H9 (cell line): ENCODE results near the gene GRIK3. TPM values are rescaled to one million over a fixed set of nuclear protein-coding genes. Genes with fewer than 3 reads are reported as not detected.

Source experiments
- DNase-seq: peaks from one replicate; pipeline ENCODE4 v3.0.0-alpha.2; 2017
- H2AFZ ChIP-seq: one replicate; pipeline ENCODE4 v1.6.1; 2013; ENCODE audit warnings: mild to moderate bottlenecking, low read length, control low read depth, moderate library complexity
- H2AK5ac ChIP-seq: 2 replicates; pipeline ENCODE4 v1.6.1; 2013; ENCODE audit warnings: low read length, control low read depth, mixed read lengths; ENCODE audit not compliant: insufficient read length
- H2BK120ac ChIP-seq: one replicate; pipeline ENCODE4 v1.6.1; 2013; ENCODE audit warnings: low read depth, mild to moderate bottlenecking, low read length, control low read depth, inconsistent platforms; ENCODE audit not compliant: poor library complexity, severe bottlenecking
- H2BK12ac ChIP-seq: 2 replicates; pipeline ENCODE4 v1.6.1; 2013; ENCODE audit warnings: low read length, control low read depth, mixed read lengths, low read depth; ENCODE audit not compliant: insufficient read length
- H2BK15ac ChIP-seq: 2 replicates; pipeline ENCODE4 v1.6.1; 2013; ENCODE audit warnings: low read depth, low read length, control low read depth
- H2BK20ac ChIP-seq: one replicate; pipeline ENCODE4 v1.6.1; 2013; ENCODE audit warnings: low read depth, mild to moderate bottlenecking, low read length, control low read depth, inconsistent platforms; ENCODE audit not compliant: poor library complexity, severe bottlenecking
- H2BK5ac ChIP-seq: 2 replicates; pipeline ENCODE4 v1.6.1; 2013; ENCODE audit warnings: low read length, control low read depth, mixed read lengths; ENCODE audit not compliant: insufficient read length
- H3K14ac ChIP-seq: 2 replicates; pipeline ENCODE4 v1.6.1; 2013; ENCODE audit warnings: low read length, control low read depth; ENCODE audit not compliant: insufficient read depth
- H3K18ac ChIP-seq: 2 replicates; pipeline ENCODE4 v1.6.1; 2013; ENCODE audit warnings: low read depth, mild to moderate bottlenecking, mixed read lengths, low read length, control low read depth; ENCODE audit not compliant: insufficient read length
- H3K23ac ChIP-seq: 2 replicates; pipeline ENCODE4 v1.6.1; 2013; ENCODE audit warnings: low read length, control low read depth, mixed read lengths, low read depth; ENCODE audit not compliant: insufficient read length
- H3K23me2 ChIP-seq: 2 replicates; pipeline ENCODE4 v1.6.1; 2013; ENCODE audit warnings: low read depth, mild to moderate bottlenecking, mixed read lengths, low read length, control low read depth; ENCODE audit not compliant: insufficient read length, poor library complexity, severe bottlenecking
- H3K27ac ChIP-seq: 2 replicates; pipeline ENCODE4 v1.5.1; 2013; ENCODE audit warnings: low read length, control low read depth, mixed read lengths, low read depth; ENCODE audit not compliant: insufficient read length
- H3K27me3 ChIP-seq: 2 replicates; pipeline ENCODE4 v1.6.1; 2013; ENCODE audit warnings: low read length, control low read depth, inconsistent platforms; ENCODE audit not compliant: insufficient read depth
- H3K4ac ChIP-seq: 2 replicates; pipeline ENCODE4 v1.6.1; 2013; ENCODE audit warnings: low read depth, mild to moderate bottlenecking, control low read depth, inconsistent platforms, low read length, moderate library complexity
- H3K4me1 ChIP-seq: 2 replicates; pipeline ENCODE4 v1.6.1; 2013; ENCODE audit warnings: low read length, control low read depth, inconsistent platforms; ENCODE audit not compliant: insufficient read depth
- H3K4me2 ChIP-seq: 2 replicates; pipeline ENCODE4 v1.6.1; 2013; ENCODE audit warnings: low read length, control low read depth, mixed read lengths; ENCODE audit not compliant: insufficient read length, insufficient read depth
- H3K56ac ChIP-seq: 2 replicates; pipeline ENCODE4 v1.6.1; 2013; ENCODE audit warnings: low read depth, mild to moderate bottlenecking, mixed read lengths, low read length, control low read depth; ENCODE audit not compliant: insufficient read length
- H3K79me1 ChIP-seq: 2 replicates; pipeline ENCODE4 v1.6.1; 2013; ENCODE audit warnings: low read depth, mild to moderate bottlenecking, moderate library complexity, low read length, control low read depth, inconsistent platforms; ENCODE audit not compliant: insufficient read depth, poor library complexity, severe bottlenecking
- H3K79me2 ChIP-seq: 2 replicates; pipeline ENCODE4 v1.6.1; 2013; ENCODE audit warnings: low read length, control low read depth, inconsistent platforms; ENCODE audit not compliant: insufficient read depth
- H3K9ac ChIP-seq: 2 replicates; pipeline ENCODE4 v1.6.1; 2013; ENCODE audit warnings: low read length, control low read depth, mixed read lengths; ENCODE audit not compliant: insufficient read length; ENCODE audit errors: extremely low read depth
- H3K9me3 ChIP-seq: one replicate; pipeline ENCODE4 v1.6.1; 2013; ENCODE audit warnings: low read depth, low read length, inconsistent platforms; ENCODE audit not compliant: control insufficient read depth
- H3T11ph ChIP-seq: one replicate; pipeline ENCODE4 v1.6.1; 2013; ENCODE audit warnings: mild to moderate bottlenecking, low read length, control low read depth, inconsistent platforms
- H4K20me1 ChIP-seq: one replicate; pipeline ENCODE4 v1.6.1; 2013; ENCODE audit not compliant: control insufficient read depth, insufficient read length, insufficient read depth
- H4K5ac ChIP-seq: 2 replicates; pipeline ENCODE4 v1.6.1; 2013; ENCODE audit warnings: low read depth, mild to moderate bottlenecking, mixed read lengths, low read length, control low read depth; ENCODE audit not compliant: insufficient read length
- H4K8ac ChIP-seq: replicated peaks from 2 replicates; pipeline ENCODE4 v1.6.1; 2013; ENCODE audit warnings: low read length, control low read depth, mixed read lengths, low read depth; ENCODE audit not compliant: insufficient read length
- H4K91ac ChIP-seq: 2 replicates; pipeline ENCODE4 v1.6.1; 2013; ENCODE audit warnings: low read depth, mild to moderate bottlenecking, moderate library complexity, mixed read lengths, low read length, control low read depth; ENCODE audit not compliant: insufficient read length
- H3K27ac Mint-ChIP-seq, 3 experiments: 2 replicates in 2 of 3; 3 replicates in 1 of 3; pipeline ENCODE4 v1.8.0; 2020 to 2021; ENCODE audit warnings: mixed read lengths in 3 of 3, mild to moderate bottlenecking in 1 of 3, moderate library complexity in 1 of 3
- H3K27me3 Mint-ChIP-seq: 2 replicates; pipeline ENCODE4 v1.8.0; 2021; ENCODE audit warnings: low read depth, mild to moderate bottlenecking, moderate library complexity, mixed read lengths
- H3K36me3 Mint-ChIP-seq, 3 experiments: 2 replicates in 2 of 3; 3 replicates in 1 of 3; pipeline ENCODE4 v1.8.0; 2020 to 2021; ENCODE audit warnings: low read depth in 3 of 3, mixed read lengths in 3 of 3; ENCODE audit not compliant: insufficient read depth in 1 of 3
- H3K4me1 Mint-ChIP-seq, 2 experiments: 2 replicates each; pipeline ENCODE4 v1.8.0; 2020; ENCODE audit warnings: mixed read lengths in 2 of 2
- H3K4me3 Mint-ChIP-seq, 2 experiments: 2 replicates in 1 of 2; 3 replicates in 1 of 2; pipeline ENCODE4 v1.8.0; 2020 to 2021; ENCODE audit warnings: mild to moderate bottlenecking in 2 of 2, mixed read lengths in 2 of 2, moderate library complexity in 1 of 2
- H3K9me3 Mint-ChIP-seq, 2 experiments: 2 replicates in 1 of 2; 3 replicates in 1 of 2; pipeline ENCODE4 v1.8.0; 2020; ENCODE audit warnings: mild to moderate bottlenecking in 2 of 2, mixed read lengths in 2 of 2, moderate library complexity in 1 of 2
- CTCF ChIP-seq: fragments of 200-600 bp; sonication (generic); conservative IDR thresholded peaks from 3 replicates; pipeline ENCODE4 v1.8.0; 2021; ENCODE audit warnings: antibody characterized with exemption, mild to moderate bottlenecking
- WGBS: extraction: QIAGEN DNeasy Blood & Tissue Kit; methylation state at CpG from one replicate; pipeline ENCODE4 v1.1.7; 2013; ENCODE audit warnings: missing lambda C conversion rate, low lambda C conversion rate, mixed read lengths; ENCODE audit not compliant: insufficient read length; ENCODE audit errors: extremely low coverage; 5-methylcytosine and 5-hydroxymethylcytosine counted together
- total RNA-seq: library from RNA; stranded (reverse); gene quantifications from 2 replicates; pipeline ENCODE4 v1.2.1, GENCODE V29; 2021

Gene GRIK3
- total RNA-seq, 1 experiment from 2014 or later: 1.7 TPM

- peak overlapping the region in 2 of 3 experiments; percentile 9 to 14; a peak in 1 of 7 replicates for H3K27ac Mint-ChIP-seq
- TF ChIP-seq CTCF: no peak
- Histone ChIP-seq H3K56ac (no peak overlapping the region), H4K91ac (no peak overlapping the region), H2BK120ac (no peak overlapping the region), H3K9me3 (no peaks in the 10 kb centered on the region), H3K23ac (no peak overlapping the region), H3K27me3 (no peaks in the 10 kb centered on the region), H3K79me1 (no peaks in the 10 kb centered on the region), H3K14ac (no peak overlapping the region; the same call in 1 of the 2 replicates), H2AFZ (no peak overlapping the region), H4K20me1 (no peaks in the 10 kb centered on the region), H2BK12ac (no peak overlapping the region), H3K18ac (no peak overlapping the region), H2AK5ac (no peak overlapping the region), H2BK15ac (no peak overlapping the region), H3K4me2 (no peak overlapping the region), H3K4ac (no peak overlapping the region), H3T11ph (no peak overlapping the region), H2BK20ac (no peak overlapping the region), H2BK5ac (no peak overlapping the region), H4K8ac (no peak overlapping the region), H4K5ac (no peak overlapping the region), H3K23me2 (no peaks in the 10 kb centered on the region), H3K4me1 (no peaks in the 10 kb centered on the region), H3K9ac (no peak overlapping the region), H3K27ac (no peak overlapping the region), H3K79me2 (no peaks in the 10 kb centered on the region)
- no peaks in the 10 kb centered on the region for H3K9me3 Mint-ChIP-seq
- H3K4me1 Mint-ChIP-seq: peaks cover 3 to 9% of the 10 kb centered on the region in 2 experiments
- no peaks in the 10 kb centered on the region; the same call in 1 of the 2 replicates for H3K27me3 Mint-ChIP-seq
- no peak for DNase-seq
- no peaks in the 10 kb centered on the region for H3K36me3 Mint-ChIP-seq
- H3K4me3 Mint-ChIP-seq: no peak overlapping the region
- no CpG with 5 or more reads among the region's 7 CpGs for WGBS
These were observed 79.3 kb downstream of the GRIK3 start for GRCh38 chr1:36955016-36955415.
